ENCODE measurements around the gene PPP6R2.
"Not testable (repeated sequence)": the region's sequence is repeated elsewhere in the genome, so short reads cannot be mapped to it uniquely, and the experiment has no call there.

PPP6R2 gene

DNA sequence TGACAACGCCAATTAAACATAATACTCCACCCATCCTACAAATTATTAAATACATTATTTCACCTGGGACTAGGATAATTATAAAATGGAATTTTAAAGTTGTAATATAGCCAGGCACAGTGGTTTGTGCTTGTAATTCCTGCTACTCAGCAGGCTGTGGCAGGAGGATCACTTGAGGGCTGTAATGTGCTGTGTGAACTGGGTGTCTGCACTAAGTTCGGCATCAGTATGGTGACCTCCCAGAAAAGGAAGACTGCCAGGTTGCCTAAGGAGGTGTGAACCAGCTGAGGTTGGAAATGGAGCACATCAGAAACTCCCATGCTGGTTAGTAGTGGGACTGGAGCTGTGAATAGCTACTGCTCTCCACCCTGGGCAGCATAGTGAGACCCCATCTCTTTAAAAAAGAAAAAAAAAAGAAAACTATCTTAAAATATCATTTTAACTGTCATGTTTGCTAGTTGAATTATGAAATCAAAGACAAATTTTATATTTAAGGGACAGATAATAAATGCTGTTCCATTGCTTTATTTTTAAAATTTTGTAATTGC, 28.0 kb downstream of the PPP6R2 start:
- DNase-seq (ENCODE audit: low read depth, low spot score) = no peak
- Histone ChIP-seq H3K36me3 (ENCODE audit: control insufficient read depth, insufficient read depth, low read length) (no peaks in the 10 kb centered on the region), H3K4me3 (ENCODE audit: low read length) (no peak overlapping the region), H3K27me3 (ENCODE audit: control insufficient read depth, insufficient read depth, low read length) (no peaks in the 10 kb centered on the region), H3K4me1 (ENCODE audit: control insufficient read depth, insufficient read depth, low read length) (no peaks in the 10 kb centered on the region), H3K27ac (ENCODE audit: low read length) (no peak overlapping the region), H3K9me3 (ENCODE audit: control insufficient read depth, insufficient read depth, low read length) (no peaks in the 10 kb centered on the region)
- WGBS (ENCODE audit: insufficient coverage, insufficient read length) = 100% methylated on average over 1 of the region's 2 CpGs

DNA sequence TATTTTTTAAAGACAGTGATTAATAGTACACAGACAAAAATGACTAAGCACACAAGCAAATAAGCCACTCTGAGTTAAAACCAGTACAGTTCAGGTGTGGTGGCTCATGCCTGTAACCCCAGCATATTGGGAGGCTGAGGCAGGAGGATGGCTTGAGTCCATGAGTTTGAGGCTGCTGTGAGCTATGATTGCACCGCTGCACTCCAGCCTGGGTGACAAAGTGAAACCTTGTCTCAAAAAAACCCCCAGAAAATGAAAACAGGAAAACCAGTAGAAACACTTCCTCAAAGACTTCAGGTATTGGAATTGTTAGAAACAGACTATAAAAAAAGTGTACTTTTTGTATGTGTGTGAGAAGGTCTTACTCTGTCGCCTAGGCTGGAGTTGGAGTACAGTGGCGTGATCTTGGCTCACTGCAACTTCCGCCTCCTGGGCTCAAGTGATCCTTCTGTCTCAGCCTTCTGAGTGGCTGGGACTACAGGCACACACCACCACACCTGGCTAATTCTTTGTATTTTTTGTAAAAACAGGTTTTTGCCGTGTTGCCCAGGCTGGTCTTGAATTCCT, 33.0 kb downstream of the PPP6R2 start:
- no peaks in the 10 kb centered on the region for H3K27me3 ChIP-seq (ENCODE audit: control insufficient read depth, insufficient read depth, low read length)
- no peak overlapping the region for H3K4me3 ChIP-seq (ENCODE audit: low read length)
- H3K27ac ChIP-seq (ENCODE audit: low read length) = no peak overlapping the region
- no peaks in the 10 kb centered on the region for H3K4me1 ChIP-seq (ENCODE audit: control insufficient read depth, insufficient read depth, low read length)
- no peak for DNase-seq (ENCODE audit: low read depth, low spot score)
- WGBS (ENCODE audit: insufficient coverage, insufficient read length) = no CpG with 5 or more reads among the region's 5 CpGs
- no peaks in the 10 kb centered on the region for H3K9me3 ChIP-seq (ENCODE audit: control insufficient read depth, insufficient read depth, low read length)
- no peaks in the 10 kb centered on the region for H3K36me3 ChIP-seq (ENCODE audit: control insufficient read depth, insufficient read depth, low read length)

DNA sequence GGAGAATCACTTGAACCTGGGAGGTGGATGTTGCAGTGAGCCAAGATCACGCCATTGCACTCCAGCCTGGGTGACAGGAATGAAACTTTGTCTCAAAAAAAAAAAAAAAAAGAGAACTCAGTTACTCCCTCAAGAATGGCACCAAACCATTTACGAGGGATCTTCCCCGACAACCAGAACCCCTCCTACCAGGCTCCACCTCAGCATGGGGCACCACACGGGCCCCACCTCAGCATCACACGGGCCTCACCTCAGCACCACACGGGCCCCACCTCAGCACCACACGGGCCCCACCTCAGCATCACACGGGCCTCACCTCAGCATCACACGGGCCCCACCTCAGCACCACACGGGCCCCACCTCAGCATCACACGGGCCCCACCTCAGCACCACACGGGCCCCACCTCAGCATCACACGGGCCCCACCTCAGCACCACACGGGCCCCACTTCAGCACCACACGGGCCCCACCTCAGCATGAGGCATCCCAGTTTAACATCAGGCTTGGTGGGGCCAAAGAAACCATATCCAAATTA, 38.0 kb downstream of the PPP6R2 start:
- WGBS (ENCODE audit: insufficient coverage, insufficient read length) = no CpG with 5 or more reads among the region's 15 CpGs

DNA sequence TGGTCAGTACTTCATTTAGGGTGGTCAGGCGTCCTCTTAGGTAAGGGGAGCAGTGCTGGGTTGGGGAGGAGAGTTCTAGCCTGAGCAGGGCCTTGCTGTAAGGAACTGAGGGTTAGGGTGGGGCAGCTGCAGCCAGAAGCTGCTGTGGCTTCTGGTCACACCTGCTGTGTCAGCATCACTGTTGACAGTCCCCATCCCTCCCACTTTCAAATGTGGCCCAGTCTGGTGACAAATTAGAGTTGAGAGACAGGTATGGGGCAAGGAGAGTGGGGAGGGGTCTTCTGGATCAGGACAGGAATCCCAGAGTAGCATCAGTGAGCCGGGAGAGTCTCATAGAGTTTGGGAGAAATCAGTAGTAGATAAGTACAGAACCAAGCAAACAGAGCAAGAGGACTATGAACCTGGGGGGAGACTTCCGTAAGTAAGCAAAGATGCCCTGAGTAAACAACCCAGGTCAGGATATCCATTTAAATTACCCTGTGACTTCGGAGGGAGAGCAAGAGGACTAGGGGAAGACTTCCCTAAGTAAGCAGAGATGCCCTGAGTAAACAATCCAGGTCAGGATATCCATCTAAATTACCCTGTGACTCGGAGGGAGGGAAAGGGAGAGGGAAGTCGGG, 53.7 kb downstream of the PPP6R2 start:
- H3K9me3 ChIP-seq (ENCODE audit: control insufficient read depth, insufficient read depth, low read length) = no peaks in the 10 kb centered on the region
- no peak for DNase-seq (ENCODE audit: low read depth, low spot score)
- H3K27ac ChIP-seq (ENCODE audit: low read length) = no peak overlapping the region
- no peak overlapping the region for H3K4me3 ChIP-seq (ENCODE audit: low read length)
- no peaks in the 10 kb centered on the region for H3K27me3 ChIP-seq (ENCODE audit: control insufficient read depth, insufficient read depth, low read length)
- H3K4me1 ChIP-seq (ENCODE audit: control insufficient read depth, insufficient read depth, low read length) = 0 out of 2 replicates have a peak, but pooled peaks cover 2% of the 10 kb centered on the region
- WGBS (ENCODE audit: insufficient coverage, insufficient read length) = no CpG with 5 or more reads among the region's 6 CpGs
- H3K36me3 ChIP-seq (ENCODE audit: control insufficient read depth, insufficient read depth, low read length) = no peaks in the 10 kb centered on the region

More for the DNA sequence above, 38.0 kb downstream of the PPP6R2 start:
- H3K27me3 ChIP-seq (ENCODE audit: control insufficient read depth, insufficient read depth, low read length); H3K27ac ChIP-seq (ENCODE audit: low read length); DNase-seq (ENCODE audit: low read depth, low spot score); H3K9me3 ChIP-seq (ENCODE audit: control insufficient read depth, insufficient read depth, low read length); H3K4me3 ChIP-seq (ENCODE audit: low read length); H3K4me1 ChIP-seq (ENCODE audit: control insufficient read depth, insufficient read depth, low read length); H3K36me3 ChIP-seq (ENCODE audit: control insufficient read depth, insufficient read depth, low read length): not testable (repeated sequence)

DNA sequence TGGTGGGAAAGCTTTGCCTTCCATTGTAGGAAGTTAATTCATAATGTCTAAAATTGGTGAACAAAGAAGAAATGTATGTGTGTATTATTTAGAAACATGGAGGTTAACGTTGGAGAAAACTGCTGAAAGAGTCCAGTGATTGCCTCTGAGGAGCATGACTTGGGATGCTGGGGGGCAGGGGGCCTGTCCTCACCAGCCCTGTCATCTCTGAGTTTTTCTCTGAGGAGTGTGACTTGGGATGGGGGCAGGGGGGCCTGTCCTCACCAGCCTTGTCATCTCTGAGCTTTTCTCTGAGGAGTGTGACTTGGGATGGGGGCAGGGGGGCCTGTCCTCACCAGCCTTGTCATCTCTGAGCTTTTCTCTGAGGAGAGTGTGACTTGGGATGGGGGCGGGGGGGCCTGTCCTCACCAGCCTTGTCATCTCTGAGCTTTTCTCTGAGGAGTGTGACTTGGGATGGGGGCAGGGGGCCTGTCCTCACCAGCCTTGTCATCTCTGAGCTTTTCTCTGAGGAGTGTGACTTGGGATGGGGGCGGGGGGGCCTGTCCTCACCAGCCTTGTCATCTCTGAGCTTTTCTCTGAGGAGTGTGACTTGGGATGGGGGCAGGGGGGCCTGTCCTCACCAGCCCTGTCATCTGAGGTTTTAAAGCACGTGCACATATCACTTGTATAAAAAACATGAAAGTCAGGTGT, 54.4 kb downstream of the PPP6R2 start:
- H3K36me3 ChIP-seq (ENCODE audit: control insufficient read depth, insufficient read depth, low read length); H3K4me1 ChIP-seq (ENCODE audit: control insufficient read depth, insufficient read depth, low read length); H3K27me3 ChIP-seq (ENCODE audit: control insufficient read depth, insufficient read depth, low read length); H3K9me3 ChIP-seq (ENCODE audit: control insufficient read depth, insufficient read depth, low read length); H3K4me3 ChIP-seq (ENCODE audit: low read length); H3K27ac ChIP-seq (ENCODE audit: low read length); DNase-seq (ENCODE audit: low read depth, low spot score): not testable (repeated sequence)
- no CpG with 5 or more reads among the region's 4 CpGs for WGBS (ENCODE audit: insufficient coverage, insufficient read length)

DNA sequence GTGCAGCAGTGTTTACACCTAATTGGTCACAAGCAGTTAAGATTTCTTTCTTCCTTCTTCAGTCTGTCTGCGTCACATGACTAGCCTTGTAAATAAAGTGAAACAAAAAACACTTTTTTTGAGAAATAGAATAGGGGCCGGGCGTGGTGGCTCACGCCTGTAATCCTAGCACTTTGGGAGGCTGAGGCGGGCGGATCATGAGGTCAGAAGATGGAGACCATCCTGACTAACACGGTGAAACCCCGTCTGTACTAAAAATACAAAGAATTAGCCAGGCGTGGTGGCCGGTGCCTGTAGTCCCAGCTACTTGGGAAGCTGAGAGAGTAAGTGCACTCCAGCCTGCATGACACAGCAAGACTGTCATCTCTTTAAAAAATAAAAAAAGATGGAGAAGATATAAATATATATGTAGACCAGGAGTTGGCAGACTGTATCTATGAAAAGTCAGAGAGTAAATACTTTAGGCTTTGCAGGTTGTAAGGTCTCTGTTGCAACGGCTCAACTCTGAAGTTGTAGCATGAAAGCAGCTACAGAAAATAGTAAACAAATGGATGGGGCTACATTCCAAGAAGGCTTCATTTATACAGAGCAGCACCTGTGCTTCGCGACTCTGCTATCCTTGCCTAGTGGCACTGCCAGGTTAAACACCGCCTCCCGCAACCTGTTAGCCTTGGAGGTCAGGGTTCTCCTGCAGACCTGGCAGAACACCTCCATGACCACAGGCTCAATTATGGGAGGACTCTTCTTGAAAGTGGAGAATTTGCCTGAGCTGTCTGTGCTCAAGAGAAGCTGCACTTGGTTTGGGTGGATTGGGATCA, 55.9 kb downstream of the PPP6R2 start:
- WGBS (ENCODE audit: insufficient coverage, insufficient read length) = no CpG with 5 or more reads among the region's 15 CpGs
- Histone ChIP-seq H3K27ac (ENCODE audit: low read length) (no peak overlapping the region), H3K4me1 (ENCODE audit: control insufficient read depth, insufficient read depth, low read length) (0 out of 2 replicates have a peak, but pooled peaks cover 2% of the 10 kb centered on the region), H3K9me3 (ENCODE audit: control insufficient read depth, insufficient read depth, low read length) (no peaks in the 10 kb centered on the region), H3K4me3 (ENCODE audit: low read length) (no peak overlapping the region), H3K27me3 (ENCODE audit: control insufficient read depth, insufficient read depth, low read length) (no peaks in the 10 kb centered on the region), H3K36me3 (ENCODE audit: control insufficient read depth, insufficient read depth, low read length) (no peaks in the 10 kb centered on the region)
- DNase-seq (ENCODE audit: low read depth, low spot score) = no peak

DNA sequence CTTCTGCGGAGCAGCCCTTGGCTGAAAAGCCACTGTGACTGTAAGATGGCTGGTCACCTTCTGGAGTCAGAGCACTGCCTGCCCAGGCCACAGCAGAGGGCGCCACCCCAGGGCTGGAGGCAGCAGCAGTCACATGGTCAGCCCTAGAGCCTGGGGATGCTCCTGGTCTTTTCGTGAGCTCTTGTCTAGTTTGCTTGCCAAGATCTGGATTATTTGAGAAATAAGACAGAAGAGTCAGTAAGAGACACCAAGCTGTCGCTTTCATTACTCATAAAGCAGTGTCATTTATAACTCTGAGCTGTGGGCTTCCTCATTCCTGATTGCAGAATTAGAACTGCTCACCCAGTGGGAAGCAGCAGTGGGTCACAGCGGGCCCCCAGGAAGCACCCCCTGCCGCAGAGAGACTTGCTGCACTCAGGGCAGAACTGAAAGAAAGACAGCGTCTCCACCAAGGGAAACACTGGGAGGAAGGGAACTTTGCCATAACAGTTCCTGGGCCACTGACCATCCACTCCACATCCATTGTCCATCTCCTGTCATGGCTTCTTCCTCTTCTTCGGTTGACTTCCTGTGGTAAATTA, 56.7 kb downstream of the PPP6R2 start:
- Histone ChIP-seq H3K36me3 (ENCODE audit: control insufficient read depth, insufficient read depth, low read length) (no peaks in the 10 kb centered on the region), H3K4me1 (ENCODE audit: control insufficient read depth, insufficient read depth, low read length) (0 out of 2 replicates have a peak, but pooled peaks cover 2% of the 10 kb centered on the region), H3K9me3 (ENCODE audit: control insufficient read depth, insufficient read depth, low read length) (no peaks in the 10 kb centered on the region), H3K27me3 (ENCODE audit: control insufficient read depth, insufficient read depth, low read length) (no peaks in the 10 kb centered on the region), H3K4me3 (ENCODE audit: low read length) (no peak overlapping the region), H3K27ac (ENCODE audit: low read length) (no peak overlapping the region)
- peak; percentile 37 for DNase-seq (ENCODE audit: low read depth, low spot score)
- WGBS (ENCODE audit: insufficient coverage, insufficient read length) = no CpG with 5 or more reads among the region's 8 CpGs

DNA sequence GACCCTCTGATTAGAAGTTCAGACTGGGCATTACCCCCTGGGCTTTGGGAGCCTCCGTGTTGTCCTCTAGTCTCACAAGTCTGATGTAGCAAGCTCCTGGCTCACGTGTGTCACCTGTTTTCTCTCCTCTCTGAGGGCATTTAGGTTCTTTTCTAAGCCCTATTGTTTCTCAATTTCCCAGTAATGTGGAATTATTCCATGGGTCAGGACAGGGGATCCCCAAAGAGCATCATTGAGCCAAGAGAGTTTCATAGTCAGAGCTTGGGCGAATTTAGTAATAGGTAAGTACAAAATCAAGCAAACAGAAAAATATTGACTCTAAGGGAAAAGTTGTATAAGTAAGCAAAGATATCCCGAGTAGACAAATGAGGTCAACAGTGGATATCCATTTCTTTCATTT, 57.3 kb downstream of the PPP6R2 start:
- H3K27ac ChIP-seq (ENCODE audit: low read length) = no peak overlapping the region
- no CpG with 5 or more reads among the region's 4 CpGs for WGBS (ENCODE audit: insufficient coverage, insufficient read length)
- no peaks in the 10 kb centered on the region for H3K9me3 ChIP-seq (ENCODE audit: control insufficient read depth, insufficient read depth, low read length)
- DNase-seq (ENCODE audit: low read depth, low spot score) = no peak
- no peak overlapping the region for H3K4me3 ChIP-seq (ENCODE audit: low read length)
- 0 out of 2 replicates have a peak, but pooled peaks cover 2% of the 10 kb centered on the region for H3K4me1 ChIP-seq (ENCODE audit: control insufficient read depth, insufficient read depth, low read length)
- H3K27me3 ChIP-seq (ENCODE audit: control insufficient read depth, insufficient read depth, low read length) = no peaks in the 10 kb centered on the region
- no peaks in the 10 kb centered on the region for H3K36me3 ChIP-seq (ENCODE audit: control insufficient read depth, insufficient read depth, low read length)

DNA sequence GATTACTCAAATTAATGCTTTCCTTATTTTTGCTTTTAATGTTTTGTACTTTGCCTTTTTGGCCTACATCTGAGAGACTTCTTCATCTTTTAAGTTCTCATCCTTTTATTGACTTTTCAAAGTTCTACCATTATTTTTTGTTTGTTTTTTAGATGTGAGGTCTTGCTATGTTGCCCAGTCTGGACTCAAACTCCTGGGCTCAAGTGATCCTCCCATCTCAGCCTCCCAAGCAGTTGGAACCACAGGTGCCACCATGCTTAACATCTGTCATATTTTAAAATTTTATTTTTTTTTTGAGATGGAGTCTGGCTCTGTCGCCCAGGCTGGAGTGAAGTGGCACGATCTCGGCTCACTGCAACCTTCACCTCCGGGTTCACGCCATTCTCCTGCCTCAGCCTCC, 57.8 kb downstream of the PPP6R2 start:
- Histone ChIP-seq H3K4me1 (ENCODE audit: control insufficient read depth, insufficient read depth, low read length) (0 out of 2 replicates have a peak, but pooled peaks cover 2% of the 10 kb centered on the region), H3K9me3 (ENCODE audit: control insufficient read depth, insufficient read depth, low read length) (no peaks in the 10 kb centered on the region), H3K27ac (ENCODE audit: low read length) (no peak overlapping the region), H3K36me3 (ENCODE audit: control insufficient read depth, insufficient read depth, low read length) (no peaks in the 10 kb centered on the region), H3K4me3 (ENCODE audit: low read length) (no peak overlapping the region), H3K27me3 (ENCODE audit: control insufficient read depth, insufficient read depth, low read length) (no peaks in the 10 kb centered on the region)
- WGBS (ENCODE audit: insufficient coverage, insufficient read length) = no CpG with 5 or more reads among the region's 5 CpGs
- no peak for DNase-seq (ENCODE audit: low read depth, low spot score)

Data from iPS DF 6.9 (cell line).